B cell (primary cell): ENCODE results near the gene TCFL5. TPM values are rescaled to one million over a fixed set of nuclear protein-coding genes. Genes with fewer than 3 reads are reported as not detected.

Source experiments
- ATAC-seq: fragments of 200-7000 bp; cut with Tn5 transposase; one replicate; pipeline ENCODE4 v1.10.0; 2021; ENCODE audit warnings: low read depth, mild to moderate bottlenecking, moderate number of reproducible peaks, moderate library complexity
- CTCF ChIA-PET: fragments of 350-600 bp; sonication (Branson Sonifier 250); formaldehyde crosslinking; loops from one replicate; lab custom pipeline; 2021; ENCODE audit warnings: antibody characterized with exemption, inconsistent platforms; lab: Charles Lee
- POLR2A ChIA-PET: fragments of 350-600 bp; sonication (Branson Sonifier 250); formaldehyde crosslinking; loops from one replicate; lab custom pipeline; 2021; ENCODE audit warnings: antibody characterized with exemption; lab: Charles Lee
- DNase-seq: peaks from one replicate; pipeline ENCODE4 v3.0.0; 2013
- H2AFZ ChIP-seq: 2 replicates; pipeline ENCODE4 v1.6.1; 2012; ENCODE audit warnings: mild to moderate bottlenecking, low read depth, low read length; ENCODE audit not compliant: insufficient read depth, poor library complexity, severe bottlenecking
- H3K27ac ChIP-seq, 2 donors: 1 replicate in 1 of 2; 2 replicates in 1 of 2; pipeline ENCODE4 v1.5.1; 2012 to 2013; ENCODE audit warnings: low read length in 2 of 2, mild to moderate bottlenecking in 2 of 2, moderate library complexity in 1 of 2
- H3K27me3 ChIP-seq, 4 experiments: fragments of 200-600 bp in 1 of 4; sonication (generic) in 1 of 4; replicated peaks in 1 of 4; 1 replicate in 2 of 4; 2 replicates in 2 of 4; pipeline versions ENCODE4 v1.6.1 to v1.7.0; 2013 to 2016; ENCODE audit warnings: low read length in 3 of 4, mild to moderate bottlenecking in 2 of 4, mixed read lengths in 1 of 4, moderate library complexity in 1 of 4; ENCODE audit not compliant: insufficient read depth in 4 of 4, control insufficient read depth in 3 of 4; ENCODE audit errors: control extremely low read depth in 1 of 4
- H3K36me3 ChIP-seq, 2 experiments: replicated peaks in 1 of 2; 1 replicate in 1 of 2; 2 replicates in 1 of 2; pipeline versions ENCODE4 v1.6.1 to v1.7.1; 2013; ENCODE audit warnings: low read length in 1 of 2; ENCODE audit not compliant: insufficient read depth in 2 of 2, control insufficient read depth in 1 of 2; ENCODE audit errors: control extremely low read depth in 1 of 2, extremely low read depth in 1 of 2
- H3K4me1 ChIP-seq, 2 donors: fragments of 200-600 bp in 1 of 2; sonication (generic) in 1 of 2; 1 replicate in 1 of 2; 2 replicates in 1 of 2; pipeline versions ENCODE4 v1.5.1 to v1.6.1; 2013 to 2017; ENCODE audit warnings: low read length in 2 of 2; ENCODE audit not compliant: control insufficient read depth in 2 of 2, insufficient read depth in 2 of 2
- H3K4me2 ChIP-seq: replicated peaks from 2 replicates; pipeline ENCODE3; 2012; ENCODE audit warnings: mild to moderate bottlenecking, low read depth, low read length; ENCODE audit not compliant: poor library complexity, severe bottlenecking
- H3K4me3 ChIP-seq, 5 experiments: fragments of 200-600 bp in 1 of 5; sonication (generic) in 1 of 5; 1 replicate in 3 of 5; 2 replicates in 2 of 5; pipeline versions ENCODE4 v1.5.1 to v1.7.0; 2011 to 2016; ENCODE audit warnings: low read length in 4 of 5, mild to moderate bottlenecking in 4 of 5, low read depth in 2 of 5, control low read depth in 1 of 5, moderate library complexity in 1 of 5; ENCODE audit not compliant: insufficient read depth in 1 of 5; ENCODE audit errors: control extremely low read depth in 1 of 5, extremely low read depth in 1 of 5
- H3K79me2 ChIP-seq: fragments of 200-600 bp; sonication (generic); one replicate; pipeline ENCODE4 v1.6.0; 2016; ENCODE audit warnings: low read length; ENCODE audit not compliant: control insufficient read depth, insufficient read depth
- H3K9ac ChIP-seq: fragments of 200-600 bp; sonication (generic); 2 replicates; pipeline ENCODE4 v1.6.1; 2017; ENCODE audit warnings: mild to moderate bottlenecking, low read length, moderate library complexity
- H3K9me3 ChIP-seq, 3 donors: one replicate each; pipeline versions ENCODE4 v1.6.1 to v1.7.1; 2013; ENCODE audit warnings: low read length in 2 of 3; ENCODE audit not compliant: control insufficient read depth in 2 of 3, insufficient read depth in 1 of 3; ENCODE audit errors: control extremely low read depth in 1 of 3
- H4K20me1 ChIP-seq: 2 replicates; pipeline ENCODE4 v1.6.0; 2012; ENCODE audit warnings: mild to moderate bottlenecking, low read length; ENCODE audit not compliant: insufficient read depth, control insufficient read depth, poor library complexity, severe bottlenecking
- H3K27ac Mint-ChIP-seq: one replicate; pipeline ENCODE4 v1.8.0; 2021; ENCODE audit warnings: mixed read lengths
- H3K27me3 Mint-ChIP-seq: one replicate; pipeline ENCODE4 v1.8.0; 2021; ENCODE audit warnings: mixed read lengths
- H3K4me1 Mint-ChIP-seq: one replicate; pipeline ENCODE4 v1.8.0; 2021; ENCODE audit warnings: mixed read lengths
- H3K4me3 Mint-ChIP-seq: one replicate; pipeline ENCODE4 v1.8.0; 2021; ENCODE audit warnings: mixed read lengths
- H3K9me3 Mint-ChIP-seq: one replicate; pipeline ENCODE4 v1.8.0; 2022; ENCODE audit warnings: mixed read lengths; ENCODE audit not compliant: insufficient read depth
- EZH2 ChIP-seq: IDR thresholded peaks from 2 replicates; pipeline ENCODE4 v1.6.1; 2012; ENCODE audit warnings: borderline replicate concordance, low read depth, mild to moderate bottlenecking, moderate library complexity, low read length; ENCODE audit not compliant: insufficient read depth, poor library complexity, severe bottlenecking
- WGBS: methylation state at CpG from one replicate; pipeline ENCODE4 v1.1.5; 2013; ENCODE audit warnings: missing lambda C conversion rate; ENCODE audit not compliant: insufficient coverage; 5-methylcytosine and 5-hydroxymethylcytosine counted together
- intact Hi-C: fragments of 100-400 bp; cut with micrococcal nuclease; formaldehyde crosslinking; loops from one replicate; pipeline ENCODE4 v1.10.0; 2022
- polyA plus RNA-seq: library from polyadenylated mRNA; depleted of rRNA; stranded (reverse); fragments of >200 nt; gene quantifications from 2 replicates; pipeline ENCODE4 v1.2.3, GENCODE V29; 2012
- total RNA-seq, 2 donors: library from RNA; stranded (reverse); fragments of 120-200 nt in 1 of 2; gene quantifications; 1 replicate in 1 of 2; 2 replicates in 1 of 2; pipeline versions ENCODE4 v1.2.3 to v1.2.4, GENCODE V29; 2013 to 2022
- TF ChIP-seq, protein P1 (sequence below): fragments of 200-600 bp; IDR thresholded peaks from one replicate; pipeline ENCODE4 v1.8.0; 2022; ENCODE audit warnings: antibody characterized with exemption, mild to moderate bottlenecking

Gene TCFL5
- total and polyA plus RNA-seq, 2 donors (not counting 1 experiment from before 2014, with no cell fraction given), result 2.0 to 16.2 TPM

GRCh38 chr20:62807444-62808210 is 54.0 kb downstream of the TCFL5 start:
- Histone ChIP-seq H3K27me3 (no peaks in the 10 kb centered on the region), H3K36me3 (peaks cover 0 to 55% of the 10 kb centered on the region in 2 experiments), H3K4me3 (no peak overlapping the region), H3K9me3 (no peaks in the 10 kb centered on the region), H3K9ac (no peak overlapping the region), H4K20me1 (peaks cover 73% of the 10 kb centered on the region), H3K79me2 (peaks cover 34% of the 10 kb centered on the region), H2AFZ (no peak overlapping the region), H3K4me2 (no peak overlapping the region), H3K27ac (no peak overlapping the region), H3K4me1 (peaks cover 17 to 38% of the 10 kb centered on the region in 2 donors)
- H3K9me3 Mint-ChIP-seq, result no peaks in the 10 kb centered on the region
- H3K4me3 Mint-ChIP-seq, result peak overlapping the region; percentile 72
- no peak overlapping the region for H3K27ac Mint-ChIP-seq
- CTCF ChIA-PET, result interaction anchor here (0.7 to 4.3 kb wide), 29 partner anchors 9 to 507 kb away, joined by 3 to 36 read pairs (median 5); partner anchors contain the start of genes COL9A3, MRGBP, RPS21 and SLCO4A1
- intact Hi-C loops, result loop anchor here (1.0 to 5.0 kb wide), 5 partner anchors 31 to 505 kb away; partner anchors contain the start of genes ADRM1 and SLCO4A1
- POLR2A ChIA-PET, result interaction anchor here (0.6 to 1.1 kb wide), 2 partner anchors 11 to 505 kb away, joined by 3 to 6 read pairs; partner anchors contain the start of gene MRGBP
- WGBS, result 92% methylated on average over 22 of the region's 23 CpGs
- peaks cover 33% of the 10 kb centered on the region for H3K4me1 Mint-ChIP-seq
- no peaks in the 10 kb centered on the region for H3K27me3 Mint-ChIP-seq
- ATAC-seq (no peak), DNase-seq (no peak)
- TF ChIP-seq, protein P1, sequence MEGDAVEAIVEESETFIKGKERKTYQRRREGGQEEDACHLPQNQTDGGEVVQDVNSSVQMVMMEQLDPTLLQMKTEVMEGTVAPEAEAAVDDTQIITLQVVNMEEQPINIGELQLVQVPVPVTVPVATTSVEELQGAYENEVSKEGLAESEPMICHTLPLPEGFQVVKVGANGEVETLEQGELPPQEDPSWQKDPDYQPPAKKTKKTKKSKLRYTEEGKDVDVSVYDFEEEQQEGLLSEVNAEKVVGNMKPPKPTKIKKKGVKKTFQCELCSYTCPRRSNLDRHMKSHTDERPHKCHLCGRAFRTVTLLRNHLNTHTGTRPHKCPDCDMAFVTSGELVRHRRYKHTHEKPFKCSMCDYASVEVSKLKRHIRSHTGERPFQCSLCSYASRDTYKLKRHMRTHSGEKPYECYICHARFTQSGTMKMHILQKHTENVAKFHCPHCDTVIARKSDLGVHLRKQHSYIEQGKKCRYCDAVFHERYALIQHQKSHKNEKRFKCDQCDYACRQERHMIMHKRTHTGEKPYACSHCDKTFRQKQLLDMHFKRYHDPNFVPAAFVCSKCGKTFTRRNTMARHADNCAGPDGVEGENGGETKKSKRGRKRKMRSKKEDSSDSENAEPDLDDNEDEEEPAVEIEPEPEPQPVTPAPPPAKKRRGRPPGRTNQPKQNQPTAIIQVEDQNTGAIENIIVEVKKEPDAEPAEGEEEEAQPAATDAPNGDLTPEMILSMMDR, result no peak
- TF ChIP-seq EZH2, result no peak
